Stimulated activated CD8-positive, alpha-beta memory T cell treated with anti-CD3 and anti-CD28 coated beads, Interleukin-2, amount 100 ng/mL, for 1 hour (primary cell): ENCODE data around the gene NPFF.

ENCODE experiments used
- DNase-seq, 2 donors: peaks; one replicate each; pipeline ENCODE4 v3.0.0-alpha.2; 2020; ENCODE audit warnings: low read depth in 2 of 2

The NPFF gene

DNA sequence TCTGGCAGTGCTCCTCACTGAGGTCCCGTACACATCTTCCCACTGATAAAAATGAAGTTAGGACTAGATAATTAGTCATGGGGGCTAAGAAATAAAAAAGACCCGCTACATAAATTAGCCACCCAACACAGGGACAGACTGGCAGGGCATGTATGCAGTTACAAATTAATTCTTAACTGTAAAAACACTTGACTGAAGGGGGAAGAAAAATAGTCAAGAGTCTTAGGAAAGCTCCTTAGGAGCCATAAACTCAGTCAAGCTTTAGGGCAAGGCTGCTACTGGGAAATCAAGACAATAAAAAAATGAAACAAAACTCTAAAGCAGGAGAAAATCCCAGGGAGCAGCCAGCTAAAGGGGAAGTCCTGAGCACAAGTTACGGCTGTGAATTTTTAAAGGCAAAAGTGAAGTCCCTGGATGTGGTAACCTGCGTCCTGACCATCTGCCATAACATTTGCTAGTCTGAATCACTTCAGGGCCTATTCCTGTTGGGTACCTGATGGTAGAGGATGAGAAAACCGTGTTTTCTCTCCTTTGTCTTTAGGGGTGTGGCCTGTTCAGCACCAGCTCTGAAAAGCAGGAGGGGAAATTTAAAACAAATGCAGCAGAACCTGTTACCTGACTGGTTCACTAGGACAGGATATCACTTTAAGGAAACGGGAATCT lies 7.5 kb upstream of the NPFF start:
- DNase-seq, result no peak

- no peak for DNase-seq
Observed at GRCh38 chr12:53513712-53514410, 6.6 kb upstream of the NPFF start.

DNA sequence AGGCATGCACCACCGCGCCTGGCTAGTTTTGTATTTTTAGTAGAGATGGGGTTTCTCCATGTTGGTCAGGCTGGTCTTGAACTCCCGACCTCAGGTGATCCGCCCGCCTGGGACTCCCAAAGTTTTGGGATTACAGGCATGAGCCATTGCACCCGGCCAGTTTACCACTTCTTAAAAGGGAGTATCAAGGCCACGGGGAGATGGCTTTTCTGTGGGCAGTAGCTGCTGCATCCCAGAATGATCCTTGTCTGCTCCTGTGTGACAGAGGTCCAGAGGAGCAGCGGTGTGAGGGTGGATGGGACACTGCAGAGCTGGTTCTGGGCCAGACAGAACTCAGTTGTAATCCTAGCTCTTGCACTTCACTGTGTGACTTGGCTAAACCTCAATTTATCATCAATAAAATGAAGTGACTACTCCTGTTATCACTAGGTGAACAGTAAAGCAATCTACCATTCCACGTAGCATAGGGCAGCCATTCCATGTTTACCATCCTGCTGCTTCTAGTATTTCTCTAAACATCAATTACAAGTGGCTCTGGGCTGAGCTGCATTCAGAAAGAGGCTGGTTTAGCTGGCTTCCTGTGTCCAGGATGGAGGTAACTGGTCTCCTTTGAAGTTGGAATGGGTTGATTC lies 3.0 kb upstream of the NPFF start:
- no peak for DNase-seq

- peak; percentile 63 to 69 for DNase-seq
Observed at GRCh38 chr12:53508534-53509170, 1.4 kb upstream of the NPFF start.

DNA sequence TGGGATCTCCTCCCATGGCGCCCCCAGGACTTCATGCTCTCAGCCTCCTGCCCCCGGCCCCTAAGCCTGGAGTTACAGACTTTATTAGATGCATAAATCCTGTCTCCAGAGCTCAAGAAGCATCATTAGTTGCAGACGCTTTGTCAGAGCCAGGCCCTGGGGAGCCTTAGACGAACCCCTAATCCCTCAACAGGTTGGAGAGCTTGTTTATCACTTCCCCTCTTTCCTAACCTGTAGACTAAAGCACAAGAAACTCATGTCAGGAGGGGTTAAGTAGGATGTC lies 260 bp upstream of the NPFF start:
- DNase-seq, result no peak

- DNase-seq, result no peak
Observed at GRCh38 chr12:53506450-53506785, 866 bp downstream of the NPFF start.

DNA sequence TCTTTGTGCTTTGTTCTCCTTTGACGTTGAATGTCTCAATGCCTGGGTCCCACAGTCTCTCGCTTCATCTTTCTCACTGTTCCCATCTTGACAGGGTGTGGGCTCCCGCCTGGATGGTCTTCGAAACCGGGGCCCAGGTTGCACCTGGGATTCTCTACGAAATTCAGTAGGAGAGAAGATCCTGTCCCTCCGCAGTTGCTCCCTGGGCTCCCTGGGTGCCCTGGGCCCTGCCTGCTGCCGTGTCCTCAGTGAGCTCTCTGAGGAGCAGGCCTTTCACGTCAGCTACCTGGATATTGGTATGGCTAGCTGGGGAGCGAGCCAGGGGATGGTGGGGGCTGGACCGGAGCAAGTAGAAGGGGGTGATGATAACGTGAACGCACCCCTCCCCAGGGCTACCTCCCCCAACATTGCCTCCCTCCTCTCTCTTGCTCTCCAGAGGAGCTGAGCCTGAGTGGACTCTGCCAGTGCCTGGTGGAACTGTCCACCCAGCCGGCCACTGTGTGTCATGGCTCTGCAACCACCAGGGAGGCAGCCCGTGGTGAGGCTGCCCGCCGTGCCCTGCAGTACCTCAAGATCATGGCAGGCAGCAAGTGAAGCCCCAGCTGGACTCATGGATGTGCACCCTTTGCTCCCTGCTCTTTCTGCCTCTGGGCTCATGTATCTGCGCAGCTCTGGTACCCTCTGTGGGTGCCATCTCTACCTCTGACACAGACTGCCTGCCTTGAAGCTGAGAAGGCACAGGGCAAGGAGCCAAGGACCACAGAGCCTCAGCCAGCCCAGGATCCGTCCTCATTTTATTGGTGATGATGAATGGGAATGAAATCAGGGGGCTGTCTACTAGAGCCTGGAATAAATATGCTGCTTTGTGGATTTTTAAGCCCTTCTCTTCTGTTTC lies 1.5 kb downstream of the NPFF start:
- no peak for DNase-seq

- DNase-seq, result no peak
Observed at GRCh38 chr12:53505086-53505485, 2.2 kb downstream of the NPFF start.

DNA sequence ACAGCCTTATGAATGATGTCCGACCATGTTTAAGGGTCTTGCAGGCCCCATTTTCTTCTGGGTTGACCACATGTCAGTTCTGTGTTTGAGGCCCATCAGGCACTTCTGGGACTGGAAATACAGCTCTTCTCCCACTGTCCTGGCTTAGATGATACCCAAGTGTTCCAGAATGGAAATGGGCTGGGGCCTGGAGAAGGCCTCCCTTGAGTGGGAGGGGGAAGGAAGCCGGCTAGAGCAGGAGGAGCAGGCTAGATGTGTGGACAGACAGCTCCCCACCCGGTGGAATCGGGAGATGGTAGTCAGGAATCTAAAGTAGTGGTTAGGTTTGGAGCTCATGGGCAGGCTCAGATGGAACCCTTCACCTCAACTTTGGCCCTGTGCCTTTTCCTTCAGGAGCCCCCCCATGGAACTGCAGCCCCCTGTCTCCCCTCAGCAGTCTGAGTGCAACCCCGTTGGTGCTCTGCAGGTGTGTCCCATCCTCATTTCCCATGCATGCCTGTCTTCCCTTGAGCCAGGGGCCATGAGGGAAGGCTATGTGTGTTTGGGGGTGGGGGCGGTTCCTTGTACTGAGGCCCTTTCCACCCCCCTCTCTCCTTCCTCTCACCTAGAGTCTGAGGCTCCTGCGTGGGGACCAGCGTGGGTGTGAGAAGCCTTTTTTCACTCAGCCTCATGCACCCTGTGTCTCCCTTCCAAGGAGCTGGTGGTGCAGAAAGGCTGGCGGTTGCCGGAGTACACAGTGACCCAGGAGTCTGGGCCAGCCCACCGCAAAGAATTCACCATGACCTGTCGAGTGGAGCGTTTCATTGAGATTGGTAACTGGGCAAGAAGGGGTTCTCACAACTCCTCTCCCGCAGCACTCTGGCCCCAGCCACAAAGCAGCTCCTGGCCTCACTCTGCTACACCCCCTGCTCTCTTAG lies 3.0 kb downstream of the NPFF start:
- DNase-seq, result no peak

DNA sequence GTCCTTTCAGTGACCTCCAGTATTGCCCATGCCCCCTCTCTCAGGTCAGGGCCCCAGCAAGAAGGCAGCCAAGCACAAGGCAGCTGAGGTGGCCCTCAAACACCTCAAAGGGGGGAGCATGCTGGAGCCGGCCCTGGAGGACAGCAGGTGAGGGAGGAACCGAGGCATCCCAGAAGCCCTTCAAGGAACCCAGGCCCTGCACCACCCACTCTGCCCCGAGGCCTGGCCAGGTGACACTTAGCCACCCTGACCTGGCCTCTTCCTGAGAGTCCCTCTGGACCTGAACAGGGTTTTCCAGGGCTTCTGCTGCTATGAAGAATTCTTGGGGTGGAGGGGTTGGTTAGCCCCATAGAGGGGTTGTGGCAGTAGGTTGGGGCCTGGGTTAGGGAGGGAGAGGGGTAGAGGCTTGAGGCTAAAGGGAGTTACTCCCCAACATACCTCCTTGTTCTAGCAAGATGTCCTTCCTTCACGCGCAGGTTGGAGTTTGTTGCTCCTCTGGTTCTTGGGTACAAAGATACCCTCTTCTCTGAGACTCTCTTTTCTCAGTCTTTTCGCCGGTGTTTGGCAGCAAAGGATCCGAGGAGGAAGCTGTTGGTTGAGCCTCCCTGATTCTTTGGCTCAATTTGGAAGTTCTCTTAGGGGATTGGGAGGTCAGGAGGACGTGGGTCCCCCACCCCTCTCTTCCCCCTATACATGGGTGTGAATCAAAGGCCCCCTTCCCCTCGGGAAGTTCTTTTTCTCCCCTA lies 4.1 kb downstream of the NPFF start:
- no peak for DNase-seq

GRCh38 chr12:53502331-53502730 lies 5.0 kb downstream of the NPFF start:
- DNase-seq, result no peak

DNA sequence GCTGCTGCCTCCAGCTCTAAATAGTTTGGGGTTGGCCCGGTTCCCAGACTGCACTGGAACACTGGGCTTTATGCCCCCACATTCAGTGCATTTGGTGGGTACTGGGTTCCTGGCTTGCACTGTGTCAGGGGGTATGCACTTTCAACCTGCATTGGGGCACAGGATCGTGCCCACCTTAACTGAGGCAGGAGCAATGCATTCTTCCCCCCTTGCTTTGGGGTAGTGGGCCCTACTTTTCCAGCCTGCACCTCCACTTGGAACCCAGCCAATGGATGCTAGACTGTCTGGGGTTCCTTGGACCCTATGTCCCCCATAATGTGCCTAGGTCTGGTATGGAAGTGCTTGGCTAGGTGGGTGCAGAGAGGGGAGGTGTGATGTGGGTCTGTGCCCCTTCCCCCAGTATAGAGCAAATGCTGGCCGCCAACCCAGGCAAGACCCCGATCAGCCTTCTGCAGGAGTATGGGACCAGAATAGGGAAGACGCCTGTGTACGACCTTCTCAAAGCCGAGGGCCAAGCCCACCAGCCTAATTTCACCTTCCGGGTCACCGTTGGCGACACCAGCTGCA lies 5.6 kb downstream of the NPFF start:
- no peak for DNase-seq

- peak; percentile 94 to 95 for DNase-seq
Observed at GRCh38 chr12:53500776-53501614, 6.3 kb downstream of the NPFF start, which contains the start of gene TARBP2. Gene TARBP2, plus strand, starts transcription at chr12:53501283. Its CDS starts 126 bp downstream, at chr12:53501409.

- no peak for DNase-seq
Observed at GRCh38 chr12:53500142-53500775, 7.0 kb downstream of the NPFF start.

DNA sequence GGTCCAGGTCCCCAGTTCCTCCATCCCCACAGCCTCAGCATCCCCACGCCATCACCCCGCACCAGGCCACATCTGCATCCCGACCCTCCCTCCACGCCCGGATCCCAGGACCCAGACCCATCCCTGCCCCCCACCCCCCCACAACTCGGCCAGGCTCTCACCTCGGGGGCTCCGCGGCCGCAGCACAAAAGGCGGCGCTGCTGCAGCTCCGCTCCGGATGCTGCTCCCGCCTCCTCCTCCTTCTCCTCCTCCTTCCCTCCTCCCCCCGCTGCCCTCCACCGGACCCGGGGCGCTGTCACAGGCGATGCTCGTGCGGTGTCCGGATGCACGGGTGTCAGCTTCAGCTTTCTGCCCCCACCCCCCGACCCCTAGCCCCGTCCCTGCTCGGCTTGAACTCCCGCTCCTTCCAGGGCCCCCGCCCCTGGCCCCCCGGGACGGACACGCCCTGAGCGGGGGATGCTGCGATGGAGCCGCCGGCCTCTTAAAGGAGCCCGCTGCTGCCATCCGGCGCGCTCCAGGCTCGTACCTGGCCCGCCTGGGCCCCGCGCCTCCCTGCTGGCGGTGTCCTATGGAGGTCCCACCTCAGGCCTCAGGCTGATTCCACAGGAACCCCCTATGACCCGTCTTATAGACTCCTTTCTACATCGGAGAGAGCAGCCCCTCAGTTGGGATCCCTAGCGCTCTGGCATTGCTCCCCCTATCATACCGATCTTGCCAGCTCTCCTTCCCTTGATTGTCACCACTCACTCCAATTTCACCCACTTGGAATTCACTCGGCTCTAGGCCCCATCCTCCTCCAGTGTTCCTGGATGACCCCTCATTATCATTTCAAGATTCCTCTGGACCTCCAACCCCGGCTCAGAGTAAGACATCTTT lies 7.8 kb downstream of the NPFF start, which contains the start of gene MAP3K12:
Gene MAP3K12 (minus strand): TSS at position 193 of the 876 bp plus-strand sequence. CDS start 12,067 bp downstream, outside the sequence.
- peak in 1 of 2 donors; percentile 40 for DNase-seq

DNA sequence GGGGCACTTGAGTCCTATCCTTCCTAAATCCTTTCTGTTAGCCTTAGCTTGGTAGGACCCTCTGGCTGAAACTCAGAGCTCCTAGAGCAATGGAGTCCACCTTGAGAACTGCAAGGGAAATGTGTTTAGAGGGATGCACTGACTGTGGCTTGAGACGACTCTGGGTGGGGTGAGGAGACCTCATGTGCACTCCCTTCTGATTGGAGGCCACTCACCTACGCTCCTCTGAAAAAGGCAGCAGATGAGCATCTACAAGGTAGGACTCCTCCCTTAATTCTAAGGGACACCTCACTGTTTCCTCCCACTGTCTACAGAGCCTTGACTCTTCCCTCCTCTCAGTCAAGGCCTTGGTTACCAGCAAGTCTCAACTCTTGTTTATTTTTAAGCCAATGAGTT lies 9.1 kb downstream of the NPFF start:
- no peak for DNase-seq

DNA sequence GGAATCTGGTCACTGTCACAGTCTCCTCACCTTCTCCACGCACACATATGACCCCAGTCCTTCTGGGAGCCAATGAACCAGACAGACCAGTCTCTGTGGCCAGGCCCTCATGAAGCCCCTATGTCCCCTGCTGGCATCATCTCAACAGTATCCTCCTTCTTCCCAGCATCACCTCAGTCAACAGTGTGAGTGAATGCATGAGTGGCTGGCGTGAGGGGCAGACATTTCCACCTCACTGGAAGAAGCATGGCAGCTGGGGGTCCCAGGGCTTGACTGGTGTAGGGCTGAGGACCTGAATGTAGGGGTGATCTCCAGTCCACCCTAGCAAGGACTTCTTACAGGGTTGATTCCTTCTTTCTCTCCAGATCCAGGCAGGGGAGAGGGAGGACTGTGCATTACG lies 9.8 kb downstream of the NPFF start:
- no peak for DNase-seq
